Breast epithelium (tissue), 3 donors: ENCODE data around the gene CACNA1A.
"Not testable (repeated sequence)": the region's sequence is repeated elsewhere in the genome, so short reads cannot be mapped to it uniquely, and the experiment has no call there.

ENCODE experiments used
- CTCF ChIP-seq, 3 donors: fragments of 450-650 bp; IDR thresholded peaks; one replicate each; pipeline ENCODE4 v1.5.1; 2016 to 2017; ENCODE audit warnings: antibody characterized with exemption in 3 of 3, mild to moderate bottlenecking in 3 of 3, moderate library complexity in 3 of 3
- POLR2A ChIP-seq: fragments of 450-650 bp; IDR thresholded peaks from one replicate; pipeline ENCODE4 v1.6.1; 2016; ENCODE audit warnings: antibody characterized with exemption, mild to moderate bottlenecking, moderate library complexity
- POLR2AphosphoS5 ChIP-seq, 3 donors: sonication (generic); formaldehyde crosslinking; IDR thresholded peaks; one replicate each; pipeline ENCODE4 v1.6.1; 2017; ENCODE audit warnings: antibody characterized with exemption in 3 of 3

- not testable (repeated sequence) for TF ChIP-seq CTCF (IDR thresholded peaks at IDR 0.05); POLR2A; POLR2AphosphoS5 (IDR thresholded peaks at IDR 0.05)
These were observed 249.9 kb downstream of the CACNA1A start for GRCh38 chr19:13256398-13256797.
